Measurements from ENCODE around the gene PAX6.
"Not testable (repeated sequence)": the region's sequence is repeated elsewhere in the genome, so short reads cannot be mapped to it uniquely, and the experiment has no call there.

The PAX6 gene

DNA sequence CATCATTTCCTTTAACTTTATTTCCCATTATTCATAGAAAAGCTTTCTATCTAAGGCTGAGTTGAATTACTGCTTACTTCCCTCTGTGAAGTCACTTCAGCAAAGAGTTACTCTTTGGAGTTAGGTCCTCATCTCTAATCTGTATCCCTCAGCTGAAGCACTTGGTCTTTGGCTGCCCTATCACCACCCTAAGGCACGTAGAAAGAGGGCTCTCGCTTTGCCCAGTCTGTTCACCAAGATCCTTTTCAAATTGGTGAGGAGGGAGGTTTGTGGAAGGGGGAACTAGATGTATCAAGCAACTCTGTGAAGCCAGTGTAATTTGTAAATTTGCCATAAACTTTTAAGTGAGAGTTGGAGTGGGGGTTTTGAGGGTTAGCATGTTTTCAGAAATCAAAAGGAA lies 43.4 kb downstream of the PAX6 start:
- DNase-seq (ENCODE audit: low read depth, low spot score) = no peak

DNA sequence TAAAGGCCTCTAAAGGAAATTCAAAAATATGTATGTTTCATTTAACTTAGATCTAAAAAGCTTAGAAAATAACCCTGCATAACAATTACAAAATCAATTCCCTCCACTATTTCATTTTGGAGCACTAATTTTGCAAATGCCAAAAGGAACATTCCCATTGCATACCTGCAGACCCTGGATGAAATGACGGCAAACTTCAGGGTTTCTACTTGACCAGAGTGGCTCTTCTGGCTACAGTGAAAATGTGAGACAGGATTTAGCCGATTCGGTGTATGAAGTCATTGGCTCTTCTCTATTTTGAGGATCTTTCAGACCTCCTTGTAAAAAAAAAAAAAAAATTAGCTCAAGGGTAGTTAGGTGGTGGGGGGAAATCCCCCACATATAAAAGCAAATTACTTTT lies 44.1 kb downstream of the PAX6 start:
- DNase-seq (ENCODE audit: low read depth, low spot score) = no peak

DNA sequence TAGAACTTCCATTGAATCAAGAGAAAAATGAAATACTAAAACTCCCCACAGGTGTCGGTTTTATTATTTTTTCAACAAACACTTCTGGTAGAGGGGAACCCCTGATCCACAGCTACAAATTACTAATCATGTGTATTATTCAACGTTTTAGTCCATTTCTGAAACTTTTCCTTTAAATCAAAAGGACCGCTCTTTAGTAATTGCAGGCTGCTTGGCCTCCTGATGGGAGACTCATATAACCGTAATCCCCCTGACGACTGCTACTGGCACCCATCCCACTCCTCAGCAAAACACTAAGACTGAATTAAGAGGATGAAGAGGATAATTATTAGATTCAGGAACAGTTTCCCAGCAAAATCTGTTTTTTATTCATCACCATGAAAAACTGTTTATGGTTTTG lies 46.4 kb downstream of the PAX6 start:
- no peak for DNase-seq (ENCODE audit: low read depth, low spot score)

DNA sequence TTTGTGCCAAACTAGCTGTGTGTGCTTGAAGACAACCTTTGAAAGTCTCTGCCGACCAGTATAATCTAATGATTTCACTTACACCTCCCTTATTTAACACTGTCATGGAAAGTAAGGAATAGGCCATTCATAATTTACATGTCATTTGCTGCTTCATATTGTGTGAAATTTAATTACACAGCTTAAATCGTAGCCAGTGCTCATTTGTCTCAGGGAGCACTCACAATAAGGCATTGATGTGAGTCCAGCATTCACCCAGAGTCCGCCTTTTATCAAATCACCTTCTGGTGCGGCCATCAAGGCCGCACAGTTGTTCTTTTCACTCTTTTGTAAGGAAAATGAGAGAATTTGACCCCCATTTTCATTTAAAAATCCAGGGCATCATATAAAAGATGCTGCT lies 46.9 kb downstream of the PAX6 start:
- no peak for DNase-seq (ENCODE audit: low read depth, low spot score)

DNA sequence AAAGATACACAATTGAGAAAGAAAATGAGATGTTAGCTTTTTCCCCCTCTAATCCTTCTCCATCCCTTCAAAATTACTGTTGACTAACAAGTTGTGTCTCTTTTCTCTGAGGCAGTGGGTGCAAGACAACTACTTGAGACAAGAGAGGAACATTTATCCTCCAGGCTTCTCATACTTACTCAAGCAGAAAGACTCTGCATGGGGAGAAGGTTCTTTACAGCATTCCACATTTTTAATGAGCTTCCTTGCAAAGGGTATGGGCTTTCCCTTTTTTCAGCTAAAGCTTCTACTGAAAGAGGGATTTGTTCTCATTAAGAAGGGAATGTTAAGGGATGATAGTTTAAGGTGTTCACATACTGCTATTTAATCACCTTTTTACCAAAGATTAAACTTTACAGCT lies 47.8 kb downstream of the PAX6 start:
- DNase-seq (ENCODE audit: low read depth, low spot score) = no peak

DNA sequence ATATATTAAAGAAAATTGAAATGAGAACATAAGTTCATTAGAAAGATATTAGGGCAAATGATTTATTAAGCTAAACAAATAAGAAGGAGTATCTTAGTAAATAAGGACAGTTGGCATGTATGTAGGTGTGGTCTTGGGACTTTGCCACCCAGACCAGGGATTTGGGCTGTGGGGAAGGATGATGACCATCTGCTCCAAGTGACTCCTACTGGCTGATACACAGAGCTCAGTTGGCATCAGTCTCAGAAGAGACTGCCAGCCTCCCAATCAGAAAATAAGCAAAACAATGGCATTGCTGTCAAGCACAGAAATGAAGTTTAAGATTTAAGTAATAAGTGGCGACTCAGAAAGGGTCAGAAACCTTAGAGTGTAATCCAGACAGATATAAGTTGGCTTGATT lies 49.5 kb downstream of the PAX6 start:
- no peak for DNase-seq (ENCODE audit: low read depth, low spot score)

DNA sequence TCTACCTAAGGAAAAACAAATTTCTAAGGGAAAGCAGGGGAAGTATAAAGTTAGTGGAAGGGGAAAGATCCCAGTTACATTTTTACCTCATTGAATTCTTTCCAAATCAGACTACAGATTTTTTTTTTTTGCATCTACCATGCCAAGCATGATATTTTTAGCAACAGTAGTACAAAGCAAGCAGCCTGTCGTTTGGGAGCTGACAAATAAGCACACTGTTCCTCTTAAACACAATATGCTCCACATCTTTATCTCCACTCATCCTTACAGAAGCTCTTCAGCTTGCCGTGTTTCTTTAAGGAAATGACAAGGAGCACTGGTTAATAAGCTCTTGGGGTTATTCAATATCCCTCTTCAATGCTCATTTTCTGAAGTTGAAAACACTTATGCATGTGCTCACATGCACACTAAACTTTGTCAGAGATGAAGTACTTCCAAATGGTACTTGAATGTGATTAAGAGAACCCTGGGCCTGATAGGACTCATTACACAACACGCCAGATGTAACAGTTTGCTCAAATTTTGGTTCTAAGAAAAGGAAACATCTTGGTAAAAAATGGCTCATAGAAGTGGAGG lies 53.8 kb downstream of the PAX6 start:
- no peak for DNase-seq (ENCODE audit: low read depth, low spot score)

DNA sequence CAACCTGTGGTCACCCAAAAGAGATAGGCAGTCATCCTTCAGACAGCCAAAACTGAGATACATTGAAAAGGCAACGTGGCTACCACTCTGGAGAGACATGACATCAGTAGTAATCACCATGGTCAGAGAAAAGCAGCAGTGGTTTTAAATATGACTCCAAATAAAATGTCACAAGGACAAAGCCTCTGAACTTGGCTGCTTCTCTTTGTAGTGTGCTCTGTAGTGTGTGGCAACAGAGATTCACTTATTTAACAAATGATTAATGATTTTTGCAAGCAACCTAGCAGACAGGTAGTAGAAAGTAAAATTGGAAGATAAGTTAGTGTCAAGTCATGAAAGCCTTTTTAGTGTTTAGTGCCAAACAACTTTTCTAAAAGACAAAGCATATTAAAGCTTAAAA lies 63.5 kb downstream of the PAX6 start:
- DNase-seq (ENCODE audit: low read depth, low spot score) = no peak

DNA sequence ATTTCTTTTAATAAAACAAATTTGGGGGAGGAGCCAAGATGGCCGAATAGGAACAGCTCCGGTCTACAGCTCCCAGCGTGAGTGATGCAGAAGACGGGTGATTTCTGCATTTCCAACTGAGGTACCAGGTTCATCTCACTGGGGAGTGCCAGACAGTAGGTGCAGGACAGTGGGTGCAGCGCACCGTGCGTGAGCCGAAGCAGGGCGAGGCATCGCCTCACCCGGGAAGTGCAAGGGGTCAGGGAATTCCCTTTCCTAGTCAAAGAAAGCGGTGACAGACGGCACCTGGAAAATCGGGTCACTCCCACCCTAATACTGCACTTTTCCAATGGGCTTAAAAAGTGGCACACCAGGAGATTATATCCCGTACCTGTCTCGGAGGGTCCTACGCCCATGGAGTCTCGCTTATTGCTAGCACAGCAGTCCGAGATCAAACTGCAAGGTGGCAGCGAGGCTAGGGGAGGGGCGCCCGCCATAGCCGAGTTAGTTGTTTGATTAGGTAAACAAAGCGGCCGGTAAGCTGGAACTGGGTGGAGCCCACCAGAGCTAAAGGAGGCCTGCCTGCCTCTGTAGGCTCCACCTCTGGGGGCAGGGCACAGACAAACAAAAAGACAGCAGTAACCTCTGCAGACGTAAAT lies 70.3 kb downstream of the PAX6 start:
- not testable (repeated sequence) for DNase-seq (ENCODE audit: low read depth, low spot score)

DNA sequence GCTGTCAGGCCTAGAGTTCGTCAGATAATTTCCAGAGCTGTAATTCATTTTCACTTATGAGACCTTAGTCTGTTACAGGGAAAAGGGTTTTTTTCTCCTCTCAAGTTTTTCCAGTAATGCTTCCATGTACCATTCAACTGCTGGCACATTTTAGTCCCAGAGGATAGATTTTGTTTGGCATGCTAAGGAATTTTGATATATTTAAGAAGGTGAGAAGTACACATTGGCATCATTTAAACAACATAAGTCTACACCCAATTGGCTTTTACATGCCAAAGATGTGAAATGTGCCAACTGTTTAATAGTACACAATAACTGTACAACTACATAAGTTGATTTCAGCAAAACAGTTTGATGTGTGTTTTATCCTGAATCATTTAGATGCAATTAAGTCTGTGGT lies 71.0 kb downstream of the PAX6 start:
- DNase-seq (ENCODE audit: low read depth, low spot score) = no peak
